IMR-90 (cell line): ENCODE results near the gene GSS. TPM values are rescaled to one million over a fixed set of nuclear protein-coding genes. Genes with fewer than 3 reads are reported as not detected.
"Not testable (repeated sequence)": the region's sequence is repeated elsewhere in the genome, so short reads cannot be mapped to it uniquely, and the experiment has no call there.

ENCODE experiments used
- ATAC-seq: fragments of 200-7000 bp; cut with Tn5 transposase; 2 replicates; pipeline ENCODE4 v1.9.1; 2020; ENCODE audit warnings: low read depth, mild to moderate bottlenecking, moderate library complexity
- BruUV-seq: library from RNA; stranded (reverse); fragments of 400-500 nt; replicated peaks from 2 replicates; lab custom pipeline; 2021; lab: Mats Ljungman, UMichigan
- CTCF ChIA-PET: fragments of 300-600 bp; formaldehyde crosslinking; extraction: SDS; loops from one replicate; lab custom pipeline; 2021; ENCODE audit warnings: antibody characterized with exemption; lab: Yijun Ruan, JAX
- POLR2A ChIA-PET: fragments of 300-600 bp; sonication (Branson Sonifier 250); formaldehyde crosslinking; loops from one replicate; lab custom pipeline; 2022; ENCODE audit warnings: antibody characterized with exemption; ENCODE audit not compliant: unreplicated experiment; lab: Charles Lee
- DNase-seq: peaks from one replicate; pipeline ENCODE4 v3.0.0; 2013
- H2AFZ ChIP-seq: replicated peaks from 2 replicates; pipeline ENCODE3; 2013; ENCODE audit warnings: low read length, mild to moderate bottlenecking; ENCODE audit not compliant: poor library complexity
- H2AK5ac ChIP-seq: 2 replicates; pipeline ENCODE4 v1.6.1; 2013; ENCODE audit warnings: low read depth, low read length, inconsistent platforms
- H2AK9ac ChIP-seq: replicated peaks from 2 replicates; pipeline ENCODE3; 2013; ENCODE audit warnings: mild to moderate bottlenecking, low read depth, low read length, moderate library complexity; ENCODE audit not compliant: poor library complexity
- H2BK120ac ChIP-seq: 2 replicates; pipeline ENCODE4 v1.6.1; 2013; ENCODE audit warnings: low read depth, low read length, inconsistent platforms
- H2BK15ac ChIP-seq: 3 replicates; pipeline ENCODE4 v1.6.1; 2013; ENCODE audit warnings: low read depth, low read length, inconsistent platforms
- H2BK20ac ChIP-seq: 2 replicates; pipeline ENCODE4 v1.6.1; 2013; ENCODE audit warnings: low read depth, mild to moderate bottlenecking, inconsistent platforms, low read length, moderate library complexity
- H2BK5ac ChIP-seq: 2 replicates; pipeline ENCODE4 v1.6.1; 2013; ENCODE audit warnings: mild to moderate bottlenecking, low read depth, low read length, inconsistent platforms; ENCODE audit not compliant: poor library complexity, severe bottlenecking
- H3K14ac ChIP-seq: replicated peaks from 2 replicates; pipeline ENCODE4 v1.6.1; 2013; ENCODE audit warnings: low read depth, low read length, inconsistent platforms
- H3K18ac ChIP-seq: 2 replicates; pipeline ENCODE4 v1.6.1; 2013; ENCODE audit warnings: low read depth, low read length, control low read depth
- H3K23ac ChIP-seq: 2 replicates; pipeline ENCODE4 v1.6.1; 2013; ENCODE audit warnings: low read depth, low read length, inconsistent platforms
- H3K27ac ChIP-seq: 2 replicates; pipeline ENCODE4 v1.5.1; 2013; ENCODE audit warnings: mild to moderate bottlenecking, control low read depth, low read length; ENCODE audit not compliant: insufficient read depth
- H3K27me3 ChIP-seq: 2 replicates; pipeline ENCODE4 v1.6.1; 2013; ENCODE audit warnings: low read length; ENCODE audit not compliant: control insufficient read depth, insufficient read depth
- H3K36me3 ChIP-seq: 2 replicates; pipeline ENCODE4 v1.6.1; 2013; ENCODE audit warnings: low read length, mixed read lengths; ENCODE audit not compliant: control insufficient read depth, insufficient read depth
- H3K4ac ChIP-seq: 2 replicates; pipeline ENCODE4 v1.6.1; 2013; ENCODE audit warnings: low read depth, low read length, inconsistent platforms
- H3K4me1 ChIP-seq: 2 replicates; pipeline ENCODE4 v1.6.1; 2013; ENCODE audit warnings: low read length, mixed read lengths; ENCODE audit not compliant: control insufficient read depth, insufficient read depth
- H3K4me2 ChIP-seq: 2 replicates; pipeline ENCODE4 v1.6.1; 2013; ENCODE audit warnings: low read depth, mild to moderate bottlenecking, control low read depth, low read length, moderate library complexity
- H3K4me3 ChIP-seq: 2 replicates; pipeline ENCODE4 v1.5.1; 2013; ENCODE audit warnings: low read depth, mild to moderate bottlenecking, control low read depth, low read length, moderate library complexity; ENCODE audit not compliant: insufficient read depth
- H3K56ac ChIP-seq: 2 replicates; pipeline ENCODE4 v1.6.1; 2013; ENCODE audit warnings: low read length, inconsistent platforms; ENCODE audit not compliant: insufficient read depth; ENCODE audit errors: extremely low read depth
- H3K79me1 ChIP-seq, 2 experiments: 2 replicates each; pipeline ENCODE4 v1.6.1; 2013; ENCODE audit warnings: low read length in 2 of 2, inconsistent platforms in 1 of 2, low read depth in 1 of 2
- H3K9ac ChIP-seq: 2 replicates; pipeline ENCODE4 v1.6.1; 2013; ENCODE audit warnings: low read depth, low read length, control low read depth
- H3K9me1 ChIP-seq: 2 replicates; pipeline ENCODE4 v1.6.1; 2013; ENCODE audit warnings: low read length, inconsistent platforms; ENCODE audit not compliant: insufficient read depth
- H3K9me3 ChIP-seq: 2 replicates; pipeline ENCODE4 v1.6.1; 2013; ENCODE audit warnings: low read length; ENCODE audit not compliant: control insufficient read depth, insufficient read depth
- H4K20me1 ChIP-seq: 2 replicates; pipeline ENCODE4 v1.6.1; 2013; ENCODE audit warnings: low read length, inconsistent platforms; ENCODE audit not compliant: insufficient read depth
- H4K5ac ChIP-seq: 2 replicates; pipeline ENCODE4 v1.6.1; 2013; ENCODE audit warnings: mild to moderate bottlenecking, low read depth, low read length, control low read depth
- H4K8ac ChIP-seq, 2 experiments: 2 replicates each; pipeline ENCODE4 v1.6.1; 2013; ENCODE audit warnings: low read depth in 2 of 2, low read length in 2 of 2, control low read depth in 1 of 2, inconsistent platforms in 1 of 2
- H4K91ac ChIP-seq: 2 replicates; pipeline ENCODE4 v1.6.1; 2013; ENCODE audit warnings: low read depth, low read length, inconsistent platforms; ENCODE audit not compliant: insufficient read depth
- WGBS, 2 experiments: methylation state at CpG; one replicate each; pipeline versions ENCODE4 v1.1.5 to v1.1.7; 2013; ENCODE audit warnings: missing lambda C conversion rate in 2 of 2; ENCODE audit not compliant: insufficient read length in 1 of 2; ENCODE audit errors: extremely low coverage in 2 of 2; 5-methylcytosine and 5-hydroxymethylcytosine counted together
- dilution Hi-C: fragments of 300-500 bp; cut with HindIII; formaldehyde crosslinking; loops from one replicate; pipeline ENCODE4 v1.14.3; 2018; ENCODE audit warnings: low sequenced_read_pairs; ENCODE audit not compliant: unreplicated experiment
- in situ Hi-C: fragments of 300-500 bp; cut with MboI; formaldehyde crosslinking; loops from 3 replicates; pipeline ENCODE4 v1.14.3; 2019; ENCODE audit warnings: low sequenced_read_pairs, inconsistent platforms, mixed read lengths
- intact Hi-C: fragments of 100-400 bp; cut with micrococcal nuclease; formaldehyde crosslinking; loops from 2 replicates; pipeline ENCODE4 v1.10.0; 2022
- polyA plus RNA-seq, 3 experiments: library from polyadenylated mRNA; depleted of rRNA; stranded (reverse); fragments of >200 nt; gene quantifications; 2 replicates each; pipeline ENCODE4 v1.2.3, GENCODE V29; 2012; ENCODE audit warnings: low replicate concordance in 1 of 3
- total RNA-seq: library from RNA; depleted of rRNA; stranded (reverse); fragments of >200 nt; gene quantifications from 2 replicates; pipeline ENCODE4 v1.2.3, GENCODE V29; 2012

Gene GSS
- total and polyA plus RNA-seq, 2 of the 4 experiments (the other 2 are of a cell fraction), result 73.7 to 90.0 TPM

- H3K9ac ChIP-seq, H3K36me3 ChIP-seq, in situ Hi-C loops, H4K91ac ChIP-seq, BruUV-seq, CTCF ChIA-PET, H3K27ac ChIP-seq, H3K4ac ChIP-seq, dilution Hi-C loops, H2BK20ac ChIP-seq, H2BK15ac ChIP-seq, H3K9me1 ChIP-seq, H3K9me3 ChIP-seq, H4K5ac ChIP-seq, POLR2A ChIA-PET, H3K18ac ChIP-seq, H4K20me1 ChIP-seq, H3K4me1 ChIP-seq, H2AK5ac ChIP-seq, H4K8ac ChIP-seq, H2BK120ac ChIP-seq, ATAC-seq, H3K23ac ChIP-seq, H3K4me2 ChIP-seq, H3K27me3 ChIP-seq, H3K4me3 ChIP-seq, H2AFZ ChIP-seq, DNase-seq, H2BK5ac ChIP-seq, H2AK9ac ChIP-seq, H3K56ac ChIP-seq, intact Hi-C loops, H3K14ac ChIP-seq: not testable (repeated sequence)
- peaks cover 0 to 15% of the 10 kb centered on the region in 2 experiments for H3K79me1 ChIP-seq
- WGBS, 2 experiments, result 98% methylated on average over 13 of the region's 26 CpGs; no CpG with 5 or more reads in 1 of the 2 experiments
Observed at GRCh38 chr20:34898731-34899130, 56.9 kb downstream of the GSS start.

- H2AFZ ChIP-seq, H4K20me1 ChIP-seq, H3K27me3 ChIP-seq, dilution Hi-C loops, POLR2A ChIA-PET, H3K36me3 ChIP-seq, H2BK120ac ChIP-seq, H3K4me3 ChIP-seq, H3K14ac ChIP-seq, H2AK9ac ChIP-seq, H4K5ac ChIP-seq, BruUV-seq, CTCF ChIA-PET, H2BK20ac ChIP-seq, H3K27ac ChIP-seq, H2BK15ac ChIP-seq, H3K18ac ChIP-seq, H2AK5ac ChIP-seq, H4K8ac ChIP-seq, DNase-seq, ATAC-seq, in situ Hi-C loops, H2BK5ac ChIP-seq, H3K4me2 ChIP-seq, H4K91ac ChIP-seq, H3K9ac ChIP-seq, intact Hi-C loops, H3K56ac ChIP-seq, H3K4me1 ChIP-seq, H3K9me3 ChIP-seq, H3K23ac ChIP-seq, H3K4ac ChIP-seq, H3K9me1 ChIP-seq: not testable (repeated sequence)
- peaks cover 0 to 15% of the 10 kb centered on the region in 2 experiments for H3K79me1 ChIP-seq
- WGBS, 2 experiments, result no CpG with 5 or more reads among the region's 3 CpGs
Observed at GRCh38 chr20:34898129-34898528, 57.5 kb downstream of the GSS start.
